ENCODE results near the gene ZNF547. TPM values are rescaled to one million over a fixed set of nuclear protein-coding genes. Genes with fewer than 3 reads are reported as not detected.
A peak's percentile ranks its signal among the peaks of the same experiment; 100 is the strongest.

ZNF547 gene
- total RNA-seq, 1 donor from 2014 or later = 5.2 TPM

- Mint-ChIP-seq H3K27ac (ENCODE audit: unreplicated experiment) (no peak overlapping the region), H3K36me3 (ENCODE audit: low read depth) (peaks cover 25% of the 10 kb centered on the region), H3K4me3 (no peak overlapping the region), H3K4me1 (no peaks in the 10 kb centered on the region), H3K27me3 (ENCODE audit: low read depth) (peaks cover 8% of the 10 kb centered on the region), H3K9me3 (peaks cover 17% of the 10 kb centered on the region)
- no peak for DNase-seq (ENCODE audit: low read depth, low spot score)
- TF ChIP-seq, protein P1, sequence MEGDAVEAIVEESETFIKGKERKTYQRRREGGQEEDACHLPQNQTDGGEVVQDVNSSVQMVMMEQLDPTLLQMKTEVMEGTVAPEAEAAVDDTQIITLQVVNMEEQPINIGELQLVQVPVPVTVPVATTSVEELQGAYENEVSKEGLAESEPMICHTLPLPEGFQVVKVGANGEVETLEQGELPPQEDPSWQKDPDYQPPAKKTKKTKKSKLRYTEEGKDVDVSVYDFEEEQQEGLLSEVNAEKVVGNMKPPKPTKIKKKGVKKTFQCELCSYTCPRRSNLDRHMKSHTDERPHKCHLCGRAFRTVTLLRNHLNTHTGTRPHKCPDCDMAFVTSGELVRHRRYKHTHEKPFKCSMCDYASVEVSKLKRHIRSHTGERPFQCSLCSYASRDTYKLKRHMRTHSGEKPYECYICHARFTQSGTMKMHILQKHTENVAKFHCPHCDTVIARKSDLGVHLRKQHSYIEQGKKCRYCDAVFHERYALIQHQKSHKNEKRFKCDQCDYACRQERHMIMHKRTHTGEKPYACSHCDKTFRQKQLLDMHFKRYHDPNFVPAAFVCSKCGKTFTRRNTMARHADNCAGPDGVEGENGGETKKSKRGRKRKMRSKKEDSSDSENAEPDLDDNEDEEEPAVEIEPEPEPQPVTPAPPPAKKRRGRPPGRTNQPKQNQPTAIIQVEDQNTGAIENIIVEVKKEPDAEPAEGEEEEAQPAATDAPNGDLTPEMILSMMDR (conservative IDR thresholded peaks at IDR 0.05) = no peak
Observed at GRCh38 chr19:57382806-57383488, 19.6 kb downstream of the ZNF547 start.

DNA sequence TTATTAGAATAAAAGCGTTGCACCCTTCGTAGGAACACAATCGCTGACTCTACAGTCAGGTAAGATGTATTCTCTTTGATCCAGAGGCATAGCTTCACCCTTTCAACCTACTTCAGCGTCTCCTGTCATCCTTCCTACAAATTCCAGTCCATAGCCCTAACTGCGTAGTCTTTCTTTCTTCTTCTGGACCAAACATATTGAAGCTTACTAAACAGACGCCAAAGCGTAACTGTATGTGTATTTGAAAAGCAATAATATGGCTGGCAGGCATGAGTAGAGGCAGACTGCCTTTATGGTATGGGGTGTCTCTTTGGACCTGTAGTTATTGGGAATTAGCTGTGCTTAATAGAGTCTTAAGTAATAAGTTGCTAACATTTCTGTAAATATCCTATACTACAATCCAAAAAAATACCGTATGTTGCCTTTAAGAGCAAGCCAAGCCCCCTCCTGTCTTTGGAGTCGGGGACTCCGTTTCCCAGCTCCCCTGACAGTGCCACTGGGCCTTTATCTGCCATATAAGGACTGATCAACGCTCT lies 25.9 kb downstream of the ZNF547 start:
- Mint-ChIP-seq H3K9me3 (peaks cover 3% of the 10 kb centered on the region), H3K4me3 (peak overlapping the region; percentile 93), H3K27me3 (ENCODE audit: low read depth) (peaks cover 2% of the 10 kb centered on the region), H3K27ac (ENCODE audit: unreplicated experiment) (peak overlapping the region; percentile 55), H3K36me3 (ENCODE audit: low read depth) (peaks cover 9% of the 10 kb centered on the region), H3K4me1 (peaks cover 30% of the 10 kb centered on the region)
- no peak for DNase-seq (ENCODE audit: low read depth, low spot score)
- TF ChIP-seq, protein P1 (conservative IDR thresholded peaks at IDR 0.05) = no peak

- H3K27ac Mint-ChIP-seq (ENCODE audit: unreplicated experiment) = peak within 1 kb of the TSS; percentile 99
- peaks cover 2% of the 10 kb centered on the region for H3K27me3 Mint-ChIP-seq (ENCODE audit: low read depth)
- peak within 1 kb of the TSS; percentile 93 for H3K4me3 Mint-ChIP-seq
- H3K36me3 Mint-ChIP-seq (ENCODE audit: low read depth) = peaks cover 16% of the 10 kb centered on the region
- peak; percentile 96 for DNase-seq (ENCODE audit: low read depth, low spot score)
- peaks cover 3% of the 10 kb centered on the region for H3K9me3 Mint-ChIP-seq
- H3K4me1 Mint-ChIP-seq = peaks cover 30% of the 10 kb centered on the region
- TF ChIP-seq, protein P1 (conservative IDR thresholded peaks at IDR 0.05) = peak; percentile 49
Observed at GRCh38 chr19:57389730-57390598, 26.6 kb downstream of the ZNF547 start, which contains the start of gene ZNF548. Gene ZNF548, plus strand, starts transcription at chr19:57389854. Its CDS starts 246 bp downstream, at chr19:57390100.

DNA sequence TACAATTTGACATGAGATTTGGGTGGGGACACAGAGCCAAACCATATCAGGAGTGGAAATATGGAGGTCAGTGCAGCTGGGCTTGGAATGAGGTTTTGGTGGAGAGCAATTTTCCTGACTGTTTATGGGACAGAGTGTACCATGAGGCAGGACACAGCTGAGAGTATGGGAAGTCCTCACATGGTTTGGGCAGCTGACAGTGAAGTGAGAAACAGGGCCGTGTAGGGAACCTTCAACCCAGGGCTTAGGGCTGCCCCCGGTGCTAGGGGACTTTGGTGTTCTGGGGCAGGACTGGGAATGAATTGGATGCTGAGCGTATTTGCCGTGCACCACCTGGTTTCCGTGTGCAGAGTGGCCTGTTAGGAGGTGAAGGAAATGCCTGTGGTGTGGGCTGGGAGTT lies 32.4 kb downstream of the ZNF547 start:
- Mint-ChIP-seq H3K27me3 (ENCODE audit: low read depth) (no peaks in the 10 kb centered on the region), H3K36me3 (ENCODE audit: low read depth) (peaks cover 63% of the 10 kb centered on the region), H3K27ac (ENCODE audit: unreplicated experiment) (peak overlapping the region; percentile 88), H3K9me3 (peaks cover 14% of the 10 kb centered on the region), H3K4me1 (peaks cover 14% of the 10 kb centered on the region), H3K4me3 (no peak overlapping the region)
- TF ChIP-seq, protein P1 (conservative IDR thresholded peaks at IDR 0.05) = no peak
- DNase-seq (ENCODE audit: low read depth, low spot score) = no peak

GRCh38 chr19:57398868-57399267 lies 35.5 kb downstream of the ZNF547 start:
- TF ChIP-seq, protein P1 (conservative IDR thresholded peaks at IDR 0.05) = no peak
- Mint-ChIP-seq H3K4me3 (no peak overlapping the region), H3K27ac (ENCODE audit: unreplicated experiment) (no peak overlapping the region), H3K9me3 (peaks cover 17% of the 10 kb centered on the region), H3K36me3 (ENCODE audit: low read depth) (peaks cover 81% of the 10 kb centered on the region), H3K27me3 (ENCODE audit: low read depth) (no peaks in the 10 kb centered on the region), H3K4me1 (no peaks in the 10 kb centered on the region)
- no peak for DNase-seq (ENCODE audit: low read depth, low spot score)

Measured in neural crest cell (in vitro differentiated cells).